Natural killer cell treated with Interleukin-12 subunit alpha and Interleukin-12 subunit beta and Interleukin-15 and Interleukin-18, amount 100 ng/mL, for 72 hours (primary cell): Measurements from ENCODE around the gene SERPINA12. TPM values are rescaled to one million over a fixed set of nuclear protein-coding genes. Genes with fewer than 3 reads are reported as not detected.

Source experiments
- ATAC-seq, 2 donors: fragments of 150-1000 bp; cut with Tn5 transposase in 1 of 2; sonication (Bioruptor Pico), chemical (Tn5 transposase) in 1 of 2; 2 replicates each; pipeline ENCODE4 v1.10.0; 2021
- DNase-seq: peaks from one replicate; pipeline ENCODE4 v3.0.0; 2022; ENCODE audit warnings: low spot score
- H3K27ac Mint-ChIP-seq, 2 donors: 1 replicate in 1 of 2; 2 replicates in 1 of 2; pipeline ENCODE4 v1.8.0; 2022; ENCODE audit warnings: mixed read lengths in 2 of 2, mild to moderate bottlenecking in 1 of 2, moderate library complexity in 1 of 2
- H3K27me3 Mint-ChIP-seq, 2 donors: 1 replicate in 1 of 2; 2 replicates in 1 of 2; pipeline ENCODE4 v1.8.0; 2022; ENCODE audit warnings: mixed read lengths in 2 of 2
- H3K36me3 Mint-ChIP-seq: one replicate; pipeline ENCODE4 v1.8.0; 2022; ENCODE audit warnings: mixed read lengths
- H3K4me1 Mint-ChIP-seq, 2 donors: 1 replicate in 1 of 2; 2 replicates in 1 of 2; pipeline ENCODE4 v1.8.0; 2022; ENCODE audit warnings: low read depth in 2 of 2, mixed read lengths in 2 of 2, mild to moderate bottlenecking in 1 of 2
- H3K4me3 Mint-ChIP-seq: one replicate; pipeline ENCODE4 v1.8.0; 2022; ENCODE audit warnings: mixed read lengths
- H3K9me3 Mint-ChIP-seq: 2 replicates; pipeline ENCODE4 v1.8.0; 2022; ENCODE audit warnings: mixed read lengths
- total RNA-seq, 2 donors: library from RNA; stranded (reverse); gene quantifications; one replicate each; pipeline ENCODE4 v1.2.3, GENCODE V29; 2022

Gene SERPINA12, protein sequence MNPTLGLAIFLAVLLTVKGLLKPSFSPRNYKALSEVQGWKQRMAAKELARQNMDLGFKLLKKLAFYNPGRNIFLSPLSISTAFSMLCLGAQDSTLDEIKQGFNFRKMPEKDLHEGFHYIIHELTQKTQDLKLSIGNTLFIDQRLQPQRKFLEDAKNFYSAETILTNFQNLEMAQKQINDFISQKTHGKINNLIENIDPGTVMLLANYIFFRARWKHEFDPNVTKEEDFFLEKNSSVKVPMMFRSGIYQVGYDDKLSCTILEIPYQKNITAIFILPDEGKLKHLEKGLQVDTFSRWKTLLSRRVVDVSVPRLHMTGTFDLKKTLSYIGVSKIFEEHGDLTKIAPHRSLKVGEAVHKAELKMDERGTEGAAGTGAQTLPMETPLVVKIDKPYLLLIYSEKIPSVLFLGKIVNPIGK
- not detected for total RNA-seq

DNA sequence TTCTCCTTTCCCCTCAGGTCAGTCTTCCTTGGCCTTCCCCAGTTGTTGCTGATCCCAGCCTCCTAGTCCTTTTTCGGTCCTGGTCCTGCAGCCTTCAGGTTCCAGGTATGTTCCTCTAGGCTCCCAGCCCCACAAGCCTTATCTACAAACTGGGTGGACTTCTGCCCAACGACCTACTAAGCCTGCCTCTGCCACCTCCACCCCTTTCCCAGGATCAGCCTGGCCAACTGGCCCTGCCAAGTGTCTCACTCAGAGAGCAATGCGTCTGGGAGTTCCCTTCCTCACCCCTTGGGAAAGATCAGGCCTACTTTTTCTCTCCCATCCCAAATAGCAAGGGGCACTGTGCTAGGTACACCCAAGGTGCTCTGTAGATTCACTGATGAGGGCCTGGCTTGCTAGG lies at the start of gene SERPINA12:
TSS of gene SERPINA12 (minus strand) at position 114 of the 400 bp plus-strand sequence. CDS start 11,072 bp downstream, outside the sequence.
- ATAC-seq (no peak), DNase-seq (no peak)
- Mint-ChIP-seq H3K4me1 (no peaks in the 10 kb centered on the region), H3K27ac (no peak within 1 kb of the TSS), H3K4me3 (no peak within 1 kb of the TSS), H3K27me3 (peaks cover 0 to 8% of the 10 kb centered on the region in 2 donors), H3K9me3 (no peaks in the 10 kb centered on the region), H3K36me3 (no peaks in the 10 kb centered on the region)

- H3K27me3 Mint-ChIP-seq = peaks cover 19 to 27% of the 10 kb centered on the region in 2 donors
- DNase-seq (no peak), ATAC-seq (no peak)
- H3K36me3 Mint-ChIP-seq = peaks cover 11% of the 10 kb centered on the region
- H3K27ac Mint-ChIP-seq = no peak overlapping the region
- no peak overlapping the region for H3K4me3 Mint-ChIP-seq
- H3K4me1 Mint-ChIP-seq = no peaks in the 10 kb centered on the region
- no peaks in the 10 kb centered on the region for H3K9me3 Mint-ChIP-seq
Observed at GRCh38 chr14:94558842-94559241, 49.6 kb upstream of the SERPINA12 start.

GRCh38 chr14:94557327-94557726 lies 48.1 kb upstream of the SERPINA12 start:
- no peaks in the 10 kb centered on the region for H3K4me1 Mint-ChIP-seq
- no peak for DNase-seq
- ATAC-seq = no peak
- H3K4me3 Mint-ChIP-seq = no peak overlapping the region
- peaks cover 14% of the 10 kb centered on the region for H3K36me3 Mint-ChIP-seq
- H3K9me3 Mint-ChIP-seq = no peaks in the 10 kb centered on the region
- H3K27ac Mint-ChIP-seq = no peak overlapping the region
- peaks cover 21 to 41% of the 10 kb centered on the region in 2 donors for H3K27me3 Mint-ChIP-seq

- H3K4me3 Mint-ChIP-seq = no peak overlapping the region
- no peak for DNase-seq
- no peaks in the 10 kb centered on the region for H3K4me1 Mint-ChIP-seq
- H3K9me3 Mint-ChIP-seq = no peaks in the 10 kb centered on the region
- no peak for ATAC-seq
- H3K36me3 Mint-ChIP-seq = peaks cover 14% of the 10 kb centered on the region
- H3K27ac Mint-ChIP-seq = no peak overlapping the region
- peaks cover 26 to 42% of the 10 kb centered on the region in 2 donors for H3K27me3 Mint-ChIP-seq
Observed at GRCh38 chr14:94555991-94556390, 46.7 kb upstream of the SERPINA12 start.

GRCh38 chr14:94550041-94550440 lies 40.8 kb upstream of the SERPINA12 start:
- no peaks in the 10 kb centered on the region for H3K9me3 Mint-ChIP-seq
- H3K27ac Mint-ChIP-seq = no peak overlapping the region
- no peaks in the 10 kb centered on the region for H3K4me1 Mint-ChIP-seq
- DNase-seq = no peak
- no peak for ATAC-seq
- no peak overlapping the region for H3K4me3 Mint-ChIP-seq
- H3K36me3 Mint-ChIP-seq = peaks cover 9% of the 10 kb centered on the region
- H3K27me3 Mint-ChIP-seq = peaks cover 26 to 38% of the 10 kb centered on the region in 2 donors

GRCh38 chr14:94548999-94549985 lies 40.0 kb upstream of the SERPINA12 start:
- Mint-ChIP-seq H3K27ac (no peak overlapping the region), H3K4me3 (no peak overlapping the region), H3K27me3 (peaks cover 21 to 31% of the 10 kb centered on the region in 2 donors), H3K9me3 (no peaks in the 10 kb centered on the region), H3K36me3 (peaks cover 4% of the 10 kb centered on the region), H3K4me1 (no peaks in the 10 kb centered on the region)
- peak; percentile 62 to 64 for ATAC-seq
- DNase-seq = no peak

DNA sequence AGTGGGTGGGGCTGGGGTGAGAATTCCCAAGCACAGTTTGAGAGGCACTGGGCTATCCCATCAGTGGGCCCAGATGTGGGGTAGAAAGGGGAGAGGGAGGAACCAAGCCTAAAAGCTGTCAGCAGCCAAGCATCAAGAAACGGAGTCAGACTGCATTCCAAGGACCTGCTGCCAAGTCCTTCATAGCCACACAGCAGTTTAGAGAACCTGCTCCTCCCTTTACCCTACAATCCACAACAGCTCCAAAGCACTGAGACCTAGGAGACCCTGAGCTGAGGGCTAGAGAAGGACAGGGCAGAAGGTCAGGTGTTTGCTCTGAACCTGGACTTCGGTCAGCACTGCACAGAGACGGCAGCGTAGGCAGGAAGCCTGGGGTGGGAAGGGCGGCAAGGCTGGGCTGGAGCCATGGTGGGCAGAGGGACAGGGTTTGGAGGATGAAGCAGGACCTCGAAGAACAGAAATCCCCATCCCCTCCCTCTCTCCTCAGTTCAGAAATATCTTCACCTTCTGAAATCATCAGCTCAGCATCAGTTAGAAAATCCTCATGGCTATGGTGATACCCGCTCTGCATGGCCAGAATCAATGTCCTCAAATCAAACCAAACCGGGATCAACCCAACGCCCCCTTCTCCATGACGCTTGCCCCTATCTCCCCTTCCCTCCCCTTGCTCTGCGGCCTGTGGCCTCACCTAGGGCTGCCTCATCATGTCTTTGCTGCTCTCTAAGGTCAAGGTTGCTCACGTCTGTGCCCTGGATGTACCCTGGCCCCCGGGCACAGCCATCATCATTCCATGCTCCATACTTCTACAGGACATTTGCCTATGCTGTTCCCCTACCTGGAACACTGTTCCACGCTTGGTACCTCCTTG lies 39.1 kb upstream of the SERPINA12 start:
- Mint-ChIP-seq H3K4me1 (no peaks in the 10 kb centered on the region), H3K4me3 (no peak overlapping the region), H3K9me3 (no peaks in the 10 kb centered on the region), H3K36me3 (no peaks in the 10 kb centered on the region), H3K27ac (no peak overlapping the region), H3K27me3 (peaks cover 17 to 25% of the 10 kb centered on the region in 2 donors)
- no peak for DNase-seq
- ATAC-seq = peak in 1 of 2 donors; percentile 12

GRCh38 chr14:94547726-94548125 lies 38.5 kb upstream of the SERPINA12 start:
- H3K9me3 Mint-ChIP-seq = no peaks in the 10 kb centered on the region
- H3K27ac Mint-ChIP-seq = no peak overlapping the region
- H3K27me3 Mint-ChIP-seq = peaks cover 17 to 19% of the 10 kb centered on the region in 2 donors
- no peak overlapping the region for H3K4me3 Mint-ChIP-seq
- no peak for DNase-seq
- no peaks in the 10 kb centered on the region for H3K36me3 Mint-ChIP-seq
- ATAC-seq = no peak
- H3K4me1 Mint-ChIP-seq = no peaks in the 10 kb centered on the region

DNA sequence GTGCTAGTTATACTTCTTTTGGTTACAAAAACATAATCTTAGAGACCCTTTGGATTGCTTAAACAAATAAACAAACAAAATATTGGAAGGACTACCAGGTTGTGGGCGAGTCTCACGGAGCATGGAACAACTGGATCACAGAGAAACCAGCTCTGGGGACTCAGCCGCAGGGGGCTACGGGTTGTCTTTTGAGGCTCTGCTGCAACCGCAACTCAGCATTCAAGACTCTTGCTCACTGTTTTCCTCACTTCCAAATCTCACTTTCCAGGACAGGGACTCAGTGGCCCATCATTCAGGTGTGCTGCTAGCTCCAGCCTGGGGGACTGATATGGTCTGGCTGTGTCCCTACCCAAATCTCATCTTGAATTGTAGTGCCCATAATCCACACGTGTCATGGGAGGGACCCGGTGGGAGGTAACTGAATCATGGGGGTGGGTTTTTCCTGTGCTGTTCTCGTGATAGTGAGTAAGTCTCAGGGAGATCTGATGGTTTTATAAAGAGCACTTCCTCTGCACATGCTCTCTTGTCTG lies 37.9 kb upstream of the SERPINA12 start:
- DNase-seq (no peak), ATAC-seq (no peak)
- H3K4me1 Mint-ChIP-seq = no peaks in the 10 kb centered on the region
- no peaks in the 10 kb centered on the region for H3K9me3 Mint-ChIP-seq
- no peak overlapping the region for H3K4me3 Mint-ChIP-seq
- H3K27me3 Mint-ChIP-seq = peaks cover 13 to 16% of the 10 kb centered on the region in 2 donors
- H3K27ac Mint-ChIP-seq = no peak overlapping the region
- H3K36me3 Mint-ChIP-seq = no peaks in the 10 kb centered on the region

DNA sequence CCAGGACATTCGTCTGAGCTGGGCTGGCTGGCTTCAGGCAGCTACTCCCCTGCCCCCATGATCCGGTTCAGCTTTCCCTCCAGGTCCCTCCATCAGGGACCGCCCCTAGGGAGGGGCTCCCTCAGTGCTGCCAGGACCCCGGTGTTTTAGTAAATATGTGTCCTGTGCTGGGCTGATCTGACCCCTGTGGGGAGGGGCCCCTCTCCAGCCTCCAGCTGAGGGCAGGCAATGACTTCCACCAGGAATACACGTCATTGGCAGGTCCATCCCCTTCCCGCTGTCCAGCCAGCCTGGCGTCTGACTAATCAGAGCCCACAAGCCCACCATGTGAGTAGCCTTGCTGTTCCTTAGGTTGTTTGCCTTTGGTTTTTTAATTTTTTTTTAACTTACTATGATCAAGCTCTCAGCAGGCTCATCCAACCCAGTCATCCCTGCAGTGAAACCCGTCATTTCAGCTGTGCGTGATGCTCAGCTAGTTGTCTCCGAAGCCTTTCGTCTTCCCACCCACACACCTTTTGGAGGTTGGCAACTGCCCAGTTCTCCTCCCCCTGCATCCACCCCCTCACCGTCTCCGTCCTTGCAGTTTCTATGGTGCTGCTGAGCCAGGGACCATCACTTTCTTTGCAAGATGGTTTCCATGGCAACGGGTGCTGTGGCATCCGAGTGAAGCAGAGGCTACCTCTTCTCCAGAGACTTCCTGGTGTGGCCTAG lies 36.0 kb upstream of the SERPINA12 start:
- no peak overlapping the region for H3K27ac Mint-ChIP-seq
- no peaks in the 10 kb centered on the region for H3K9me3 Mint-ChIP-seq
- no peaks in the 10 kb centered on the region for H3K36me3 Mint-ChIP-seq
- ATAC-seq = no peak
- H3K27me3 Mint-ChIP-seq = peaks cover 10 to 15% of the 10 kb centered on the region in 2 donors
- DNase-seq = no peak
- no peaks in the 10 kb centered on the region for H3K4me1 Mint-ChIP-seq
- H3K4me3 Mint-ChIP-seq = no peak overlapping the region

DNA sequence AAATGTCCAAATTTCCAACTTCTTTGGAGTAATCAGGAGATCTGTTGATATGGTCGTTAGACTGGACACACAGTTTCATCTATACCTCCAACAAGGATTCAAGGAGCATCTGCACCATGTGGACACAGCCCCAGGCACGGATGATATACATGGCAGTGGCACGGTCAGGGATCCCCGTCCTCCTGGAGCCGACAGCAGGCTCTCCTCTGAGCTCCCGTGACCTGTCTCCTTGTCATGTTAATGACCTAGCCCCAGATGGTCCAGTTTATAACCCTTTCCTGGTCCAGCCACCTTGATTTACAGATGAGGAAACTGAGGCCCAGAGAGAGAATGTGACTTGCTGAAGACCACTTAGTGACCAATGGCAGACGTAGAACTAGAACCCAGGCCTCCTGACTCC lies 35.5 kb upstream of the SERPINA12 start:
- H3K4me3 Mint-ChIP-seq = no peak overlapping the region
- no peak overlapping the region for H3K27ac Mint-ChIP-seq
- peaks cover 10 to 15% of the 10 kb centered on the region in 2 donors for H3K27me3 Mint-ChIP-seq
- no peaks in the 10 kb centered on the region for H3K36me3 Mint-ChIP-seq
- H3K9me3 Mint-ChIP-seq = no peaks in the 10 kb centered on the region
- DNase-seq (no peak), ATAC-seq (no peak)
- H3K4me1 Mint-ChIP-seq = no peaks in the 10 kb centered on the region

DNA sequence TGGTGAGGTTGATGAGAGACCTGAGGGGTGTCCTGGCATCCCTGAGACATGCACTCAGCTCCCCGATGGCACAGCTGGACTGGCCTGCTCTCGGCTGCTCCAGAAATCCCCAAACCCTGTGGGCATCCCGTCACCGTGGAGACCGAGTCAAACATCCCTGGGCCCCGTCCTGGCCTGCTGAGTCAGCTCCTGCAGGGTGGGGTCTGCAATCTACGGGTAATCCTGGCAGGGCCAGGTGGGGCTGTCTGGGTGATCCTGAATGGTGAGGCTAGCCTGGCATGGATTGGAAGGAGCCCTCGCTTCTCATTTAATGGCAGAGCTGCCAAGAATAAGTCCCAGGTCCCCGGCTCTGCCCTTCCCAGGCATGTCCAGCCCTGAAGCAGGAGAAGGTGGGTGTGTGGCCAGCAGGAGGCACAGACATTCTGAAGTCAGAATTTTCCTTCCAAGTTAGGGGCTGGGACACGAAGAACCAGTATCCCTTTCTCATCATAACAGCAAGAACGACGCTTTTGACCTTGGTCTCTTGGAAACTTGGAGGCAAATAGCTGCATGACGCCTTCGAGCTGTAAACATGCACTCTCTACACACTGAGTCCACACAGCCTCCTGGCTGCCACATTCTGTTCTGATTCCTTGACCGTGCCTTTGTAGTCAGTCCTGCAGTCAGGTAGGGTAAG lies 34.3 kb upstream of the SERPINA12 start:
- H3K27me3 Mint-ChIP-seq = peaks cover 12 to 15% of the 10 kb centered on the region in 2 donors
- H3K27ac Mint-ChIP-seq = no peak overlapping the region
- ATAC-seq = no peak
- H3K4me3 Mint-ChIP-seq = no peak overlapping the region
- no peaks in the 10 kb centered on the region for H3K4me1 Mint-ChIP-seq
- no peaks in the 10 kb centered on the region for H3K36me3 Mint-ChIP-seq
- DNase-seq = no peak
- no peaks in the 10 kb centered on the region for H3K9me3 Mint-ChIP-seq
